Osteoblast (primary cell): Measurements from ENCODE around the gene KLHL36. TPM values are rescaled to one million over a fixed set of nuclear protein-coding genes. Genes with fewer than 3 reads are reported as not detected.

Experiments used
- DNase-seq: peaks from one replicate; pipeline ENCODE4 v3.0.0; 2011; ENCODE audit warnings: low spot score, mixed read lengths; ENCODE audit not compliant: insufficient read length; ENCODE audit errors: missing footprints
- H2AFZ ChIP-seq: 2 replicates; pipeline ENCODE4 v1.6.0; 2011; ENCODE audit warnings: mild to moderate bottlenecking, low read length
- H3K27ac ChIP-seq: 2 replicates; pipeline ENCODE4 v1.5.1; 2011; ENCODE audit warnings: mild to moderate bottlenecking, low read depth, low read length, moderate library complexity
- H3K27me3 ChIP-seq: 2 replicates; pipeline ENCODE4 v1.6.0; 2012; ENCODE audit warnings: mild to moderate bottlenecking, control low read depth, inconsistent platforms, low read length, moderate library complexity; ENCODE audit not compliant: insufficient read depth
- H3K36me3 ChIP-seq: 2 replicates; pipeline ENCODE4 v1.5.1; 2011; ENCODE audit warnings: mild to moderate bottlenecking, low read length, control low read depth, moderate library complexity; ENCODE audit not compliant: insufficient read depth
- H3K4me1 ChIP-seq: 2 replicates; pipeline ENCODE4 v1.5.1; 2011; ENCODE audit warnings: mild to moderate bottlenecking, low read length, control low read depth, moderate library complexity; ENCODE audit not compliant: insufficient read depth
- H3K4me2 ChIP-seq: 2 replicates; pipeline ENCODE4 v1.6.0; 2011; ENCODE audit warnings: mild to moderate bottlenecking, low read length; ENCODE audit not compliant: insufficient read depth
- H3K4me3 ChIP-seq: fragments of 200-600 bp; sonication (generic); 3 replicates; pipeline ENCODE4 v1.5.1; 2012; ENCODE audit warnings: mild to moderate bottlenecking, low read length, inconsistent platforms; ENCODE audit not compliant: insufficient read depth
- H3K79me2 ChIP-seq: 2 replicates; pipeline ENCODE4 v1.6.0; 2012; ENCODE audit warnings: mild to moderate bottlenecking, low read length, control low read depth, inconsistent platforms; ENCODE audit not compliant: insufficient read depth
- H3K9me3 ChIP-seq: 2 replicates; pipeline ENCODE4 v1.5.1; 2011; ENCODE audit warnings: low read depth, low read length, control low read depth
- H4K20me1 ChIP-seq: 2 replicates; pipeline ENCODE4 v1.6.0; 2012; ENCODE audit warnings: mild to moderate bottlenecking, low read length, control low read depth; ENCODE audit not compliant: insufficient read depth
- total RNA-seq: library from RNA; depleted of rRNA; stranded (reverse); fragments of >200 nt; gene quantifications from 2 replicates; pipeline ENCODE4 v1.2.3, GENCODE V29; 2012
- TF ChIP-seq, protein P1 (sequence below): IDR thresholded peaks from 2 replicates; pipeline ENCODE4 v1.5.1; 2011; ENCODE audit warnings: mild to moderate bottlenecking, low read depth, low read length, moderate library complexity; ENCODE audit errors: extremely low read depth

The KLHL36 gene
- total RNA-seq, 1 donor, result 69.1 TPM

DNA sequence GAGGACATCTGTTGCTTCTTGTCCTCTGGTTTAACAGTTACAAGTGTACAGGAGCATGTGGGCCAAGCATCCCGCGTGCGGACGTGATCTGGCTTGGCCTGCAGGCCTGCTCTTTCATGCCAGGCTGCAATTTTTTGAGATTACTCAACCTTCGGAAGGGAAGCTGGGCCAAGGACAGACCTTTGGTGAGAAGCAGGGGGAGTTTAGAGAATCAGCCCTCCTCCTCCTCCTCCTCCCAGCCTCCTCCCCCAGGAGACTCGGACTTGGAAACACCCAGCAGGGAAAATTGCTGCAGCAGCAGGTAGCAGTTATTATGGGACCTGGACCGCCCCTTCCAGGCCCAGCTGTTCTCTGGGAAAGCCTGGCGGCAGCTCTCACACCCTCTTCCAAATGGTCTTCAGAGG is 5.1 kb upstream of the KLHL36 start:
- Histone ChIP-seq H3K4me3 (no peak overlapping the region), H4K20me1 (no peaks in the 10 kb centered on the region), H3K9me3 (no peaks in the 10 kb centered on the region), H3K27me3 (no peaks in the 10 kb centered on the region), H3K36me3 (no peaks in the 10 kb centered on the region), H3K79me2 (peaks cover 3% of the 10 kb centered on the region), H3K27ac (peak overlapping the region; percentile 48), H3K4me1 (peaks cover 27% of the 10 kb centered on the region), H2AFZ (peak overlapping the region; percentile 67), H3K4me2 (peak overlapping the region; percentile 30)
- TF ChIP-seq, protein P1, sequence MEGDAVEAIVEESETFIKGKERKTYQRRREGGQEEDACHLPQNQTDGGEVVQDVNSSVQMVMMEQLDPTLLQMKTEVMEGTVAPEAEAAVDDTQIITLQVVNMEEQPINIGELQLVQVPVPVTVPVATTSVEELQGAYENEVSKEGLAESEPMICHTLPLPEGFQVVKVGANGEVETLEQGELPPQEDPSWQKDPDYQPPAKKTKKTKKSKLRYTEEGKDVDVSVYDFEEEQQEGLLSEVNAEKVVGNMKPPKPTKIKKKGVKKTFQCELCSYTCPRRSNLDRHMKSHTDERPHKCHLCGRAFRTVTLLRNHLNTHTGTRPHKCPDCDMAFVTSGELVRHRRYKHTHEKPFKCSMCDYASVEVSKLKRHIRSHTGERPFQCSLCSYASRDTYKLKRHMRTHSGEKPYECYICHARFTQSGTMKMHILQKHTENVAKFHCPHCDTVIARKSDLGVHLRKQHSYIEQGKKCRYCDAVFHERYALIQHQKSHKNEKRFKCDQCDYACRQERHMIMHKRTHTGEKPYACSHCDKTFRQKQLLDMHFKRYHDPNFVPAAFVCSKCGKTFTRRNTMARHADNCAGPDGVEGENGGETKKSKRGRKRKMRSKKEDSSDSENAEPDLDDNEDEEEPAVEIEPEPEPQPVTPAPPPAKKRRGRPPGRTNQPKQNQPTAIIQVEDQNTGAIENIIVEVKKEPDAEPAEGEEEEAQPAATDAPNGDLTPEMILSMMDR, result no peak
- DNase-seq, result peak; percentile 98

DNA sequence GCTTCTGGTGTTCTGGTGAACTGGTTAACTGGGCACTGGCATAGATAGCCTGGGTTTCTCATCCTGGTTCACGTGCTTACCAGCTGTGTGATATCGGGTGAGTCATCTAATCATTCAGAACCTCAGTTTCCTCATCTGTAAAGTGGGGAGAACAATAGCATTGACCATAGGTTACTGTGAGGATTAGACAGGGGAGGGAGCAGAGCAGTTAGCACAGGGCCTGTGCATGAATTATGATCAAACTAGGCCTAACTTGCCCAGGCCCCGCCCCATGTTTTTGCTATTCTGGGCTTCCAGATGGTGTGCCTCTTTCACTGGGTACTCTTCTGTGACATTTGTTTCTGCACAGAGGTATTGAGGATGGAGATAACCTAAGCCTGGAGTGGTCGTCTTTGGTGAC is 4.6 kb upstream of the KLHL36 start:
- H3K4me2 ChIP-seq, result peak overlapping the region; percentile 9
- no peak overlapping the region for H3K27ac ChIP-seq
- DNase-seq, result peak; percentile 72

GRCh38 chr16:84648595-84649510 is 542 bp downstream of the KLHL36 start:
- peaks cover 29% of the 10 kb centered on the region for H3K79me2 ChIP-seq
- peaks cover 25% of the 10 kb centered on the region for H3K36me3 ChIP-seq
- TF ChIP-seq, protein P1, result no peak
- no peaks in the 10 kb centered on the region for H3K9me3 ChIP-seq
- H3K4me1 ChIP-seq, result peaks cover 18% of the 10 kb centered on the region
- H3K27ac ChIP-seq, result no peak overlapping the region
- no peaks in the 10 kb centered on the region for H3K27me3 ChIP-seq
- H3K4me3 ChIP-seq, result peak overlapping the region; percentile 78
- H3K4me2 ChIP-seq, result peak overlapping the region; percentile 90
- DNase-seq, result peak; percentile 90
- peaks cover 2% of the 10 kb centered on the region for H4K20me1 ChIP-seq
- peak overlapping the region; percentile 52 for H2AFZ ChIP-seq

More for the DNA sequence above, 4.6 kb upstream of the KLHL36 start:
- H3K4me1 ChIP-seq, result peaks cover 27% of the 10 kb centered on the region
- H3K27me3 ChIP-seq, result no peaks in the 10 kb centered on the region
- H4K20me1 ChIP-seq, result no peaks in the 10 kb centered on the region
- H3K9me3 ChIP-seq, result no peaks in the 10 kb centered on the region
- no peak overlapping the region for H3K4me3 ChIP-seq
- peaks cover 3% of the 10 kb centered on the region for H3K79me2 ChIP-seq
- H3K36me3 ChIP-seq, result no peaks in the 10 kb centered on the region
- H2AFZ ChIP-seq, result peak overlapping the region; percentile 11
- TF ChIP-seq, protein P1, result no peak

GRCh38 chr16:84649511-84649861 is 1.2 kb downstream of the KLHL36 start:
- TF ChIP-seq, protein P1, result no peak

More at GRCh38 chr16:84649511-84649861, 1.2 kb downstream of the KLHL36 start:
- Histone ChIP-seq H4K20me1 (peaks cover 2% of the 10 kb centered on the region), H3K4me2 (peak overlapping the region; percentile 90), H3K36me3 (peaks cover 30% of the 10 kb centered on the region), H3K27ac (no peak overlapping the region), H3K4me3 (peak overlapping the region; percentile 78), H2AFZ (no peak overlapping the region), H3K27me3 (no peaks in the 10 kb centered on the region), H3K4me1 (peaks cover 12% of the 10 kb centered on the region), H3K79me2 (peaks cover 33% of the 10 kb centered on the region), H3K9me3 (no peaks in the 10 kb centered on the region)
- DNase-seq, result peak; percentile 91
